ENCODE results near the gene ECE1. TPM values are rescaled to one million over a fixed set of nuclear protein-coding genes. Genes with fewer than 3 reads are reported as not detected.

The ECE1 gene
- total and polyA plus RNA-seq, 7 experiments from 2014 or later: 21.3 to 97.4 (median 71.2) TPM

DNA sequence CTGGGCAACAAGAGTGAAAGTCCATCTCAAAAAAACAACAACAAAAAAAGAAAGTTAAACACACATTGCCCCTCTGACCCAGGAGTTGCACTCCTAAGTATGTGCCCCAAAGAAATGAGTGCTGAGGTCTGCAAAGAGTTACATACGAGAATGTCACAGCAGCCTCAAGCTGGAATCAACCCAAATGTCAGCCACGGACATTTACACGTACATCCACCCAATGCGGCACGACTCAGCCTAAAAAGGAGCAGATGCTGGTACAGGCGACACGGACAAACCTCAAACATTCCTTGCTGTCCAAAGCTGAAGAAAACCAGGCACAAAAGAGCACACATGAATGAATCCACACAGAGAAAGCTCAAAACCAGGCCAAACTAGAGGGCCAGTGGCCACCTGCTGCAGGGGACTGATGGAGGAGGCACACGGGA is 46.8 kb upstream of the ECE1 start:
- DNase-seq (no peak), ATAC-seq (no peak)
- no peaks in the 10 kb centered on the region for H3K9me3 Mint-ChIP-seq
- peaks cover 33 to 79% of the 10 kb centered on the region in 2 donors for H3K4me1 ChIP-seq (ENCODE audit: control insufficient read depth in 2 of 2, insufficient read depth in 2 of 2, low read length in 2 of 2)
- no peaks in the 10 kb centered on the region for H3K9me3 ChIP-seq (ENCODE audit: control insufficient read depth in 2 of 3, low read length in 3 of 3)
- no peak overlapping the region for H3K4me3 ChIP-seq (ENCODE audit: low read length)
- H3K27ac ChIP-seq (ENCODE audit: low read depth, low read length): no peak overlapping the region
- peak overlapping the region in 3 of 10 donors; percentile 30 to 59 (median 46) for H3K4me3 Mint-ChIP-seq
- H3K36me3 ChIP-seq (ENCODE audit: control insufficient read depth in 2 of 3, insufficient read depth in 3 of 3, low read length in 3 of 3): peaks cover 0 to 6% (median 0%) of the 10 kb centered on the region in 3 experiments
- POLR2A ChIA-PET: interaction anchor here (0.8 to 11.2 kb wide), 8 partner anchors 7 to 67 kb away, joined by 3 to 148 read pairs (median 7); partner anchors contain the start of gene ECE1
- intact Hi-C loops (cut with micrococcal nuclease): no loop called here
- no peaks in the 10 kb centered on the region for H3K27me3 Mint-ChIP-seq
- H3K27me3 ChIP-seq (ENCODE audit: control insufficient read depth in 2 of 2, insufficient read depth in 2 of 2, low read length in 2 of 2): no peaks in the 10 kb centered on the region
- peak overlapping the region in 5 of 9 donors; percentile 32 to 99 (median 90) for H3K27ac Mint-ChIP-seq
- H3K4me1 Mint-ChIP-seq: peaks cover 59 to 96% (median 89%) of the 10 kb centered on the region in 7 donors
- CTCF ChIA-PET: interaction anchor here (0.8 to 8.1 kb wide), 12 partner anchors 8 to 82 kb away, joined by 3 to 58 read pairs (median 7); partner anchors contain the start of gene ECE1
- peaks cover 0 to 7% (median 0%) of the 10 kb centered on the region in 5 donors for H3K36me3 Mint-ChIP-seq

DNA sequence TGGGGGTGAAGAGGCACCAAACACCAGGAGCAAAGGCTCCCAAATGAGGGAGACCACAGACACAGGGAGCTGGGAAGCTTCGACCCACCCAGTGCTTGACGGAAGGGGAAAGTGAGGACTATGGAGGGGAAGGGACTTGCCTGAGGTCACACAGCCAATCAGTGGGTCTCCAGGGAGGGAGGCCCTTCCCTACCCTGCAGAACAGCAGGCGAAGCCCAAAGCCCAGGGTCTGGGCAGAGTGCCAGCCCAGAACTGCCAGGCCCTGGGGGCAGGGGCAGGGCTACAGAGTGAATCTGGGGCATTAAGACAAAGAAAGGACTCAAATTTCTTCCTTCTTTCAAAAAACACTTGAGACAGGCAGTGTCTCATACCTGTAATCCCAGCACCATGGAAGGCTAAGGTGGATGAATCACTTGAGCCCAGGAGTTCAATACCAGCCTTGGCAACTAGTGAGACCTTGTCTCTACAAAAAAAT is 45.5 kb upstream of the ECE1 start:
- peak overlapping the region; percentile 74 for H3K4me3 ChIP-seq (ENCODE audit: low read length)
- Mint-ChIP-seq H3K9me3 (no peaks in the 10 kb centered on the region), H3K36me3 (peaks cover 0 to 6% (median 0%) of the 10 kb centered on the region in 5 donors), H3K27me3 (no peaks in the 10 kb centered on the region), H3K4me3 (peak overlapping the region in 9 of 10 donors; percentile 59 to 97 (median 91)), H3K4me1 (peaks cover 51 to 96% (median 87%) of the 10 kb centered on the region in 7 donors), H3K27ac (peak overlapping the region; percentile 72 to 99 (median 97))
- ATAC-seq (no peak), DNase-seq (no peak)
- no peaks in the 10 kb centered on the region for H3K27me3 ChIP-seq (ENCODE audit: control insufficient read depth in 2 of 2, insufficient read depth in 2 of 2, low read length in 2 of 2)
- peaks cover 0 to 6% (median 0%) of the 10 kb centered on the region in 3 experiments for H3K36me3 ChIP-seq (ENCODE audit: control insufficient read depth in 2 of 3, insufficient read depth in 3 of 3, low read length in 3 of 3)
- CTCF ChIA-PET: interaction anchor here (0.7 to 8.1 kb wide), 8 partner anchors 9 to 81 kb away, joined by 4 to 58 read pairs (median 14); partner anchors contain the start of gene ECE1
- peaks cover 33 to 75% of the 10 kb centered on the region in 2 donors for H3K4me1 ChIP-seq (ENCODE audit: control insufficient read depth in 2 of 2, insufficient read depth in 2 of 2, low read length in 2 of 2)
- H3K27ac ChIP-seq (ENCODE audit: low read depth, low read length): peak overlapping the region; percentile 81
- intact Hi-C loops (cut with micrococcal nuclease): loop anchor here in 1 of 2 donors (2.0 kb wide), 1 partner anchor 33 kb away; no protein-coding TSS in a partner anchor
- POLR2A ChIA-PET: interaction anchor here (2.0 to 11.2 kb wide), 4 partner anchors 8 to 66 kb away, joined by 9 to 148 read pairs (median 64); partner anchors contain the start of gene ECE1
- no peaks in the 10 kb centered on the region for H3K9me3 ChIP-seq (ENCODE audit: control insufficient read depth in 2 of 3, low read length in 3 of 3)

DNA sequence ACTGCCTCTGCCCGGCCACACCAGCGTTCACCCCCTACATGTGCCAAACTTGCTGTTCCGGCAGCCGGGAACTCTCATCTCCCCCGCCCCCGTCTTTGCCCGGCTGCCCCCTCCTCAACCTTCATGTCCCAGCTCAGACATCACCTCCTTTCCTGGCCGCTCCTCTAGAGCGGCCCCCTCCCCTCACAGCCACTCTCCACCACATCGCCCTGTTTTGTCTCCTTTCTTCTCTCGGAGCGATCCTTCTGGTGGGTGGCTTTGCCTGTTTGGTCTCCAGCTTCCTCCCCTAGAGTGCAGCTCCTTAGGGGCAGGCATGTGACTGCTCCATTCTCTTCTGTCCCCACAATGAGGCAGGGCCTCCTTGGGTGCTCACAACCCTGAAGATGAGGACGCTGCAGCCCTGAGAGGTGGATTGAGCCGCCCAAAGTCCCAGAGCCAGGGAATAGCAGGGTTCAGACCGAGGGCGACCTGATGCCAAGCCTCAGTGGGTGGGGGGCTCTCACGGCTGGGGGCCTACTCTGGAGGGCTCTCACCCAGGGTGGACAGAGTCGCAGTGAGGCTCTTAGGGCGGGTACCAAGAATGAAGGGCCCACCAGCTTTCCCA is 44.9 kb upstream of the ECE1 start:
- CTCF ChIA-PET: interaction anchor here (0.7 to 8.1 kb wide), 11 partner anchors 10 to 80 kb away, joined by 3 to 58 read pairs (median 7); partner anchors contain the start of gene ECE1
- ATAC-seq: no peak
- intact Hi-C loops (cut with micrococcal nuclease): loop anchor here in 1 of 2 donors (2.0 kb wide), 1 partner anchor 34 kb away; no protein-coding TSS in a partner anchor

DNA sequence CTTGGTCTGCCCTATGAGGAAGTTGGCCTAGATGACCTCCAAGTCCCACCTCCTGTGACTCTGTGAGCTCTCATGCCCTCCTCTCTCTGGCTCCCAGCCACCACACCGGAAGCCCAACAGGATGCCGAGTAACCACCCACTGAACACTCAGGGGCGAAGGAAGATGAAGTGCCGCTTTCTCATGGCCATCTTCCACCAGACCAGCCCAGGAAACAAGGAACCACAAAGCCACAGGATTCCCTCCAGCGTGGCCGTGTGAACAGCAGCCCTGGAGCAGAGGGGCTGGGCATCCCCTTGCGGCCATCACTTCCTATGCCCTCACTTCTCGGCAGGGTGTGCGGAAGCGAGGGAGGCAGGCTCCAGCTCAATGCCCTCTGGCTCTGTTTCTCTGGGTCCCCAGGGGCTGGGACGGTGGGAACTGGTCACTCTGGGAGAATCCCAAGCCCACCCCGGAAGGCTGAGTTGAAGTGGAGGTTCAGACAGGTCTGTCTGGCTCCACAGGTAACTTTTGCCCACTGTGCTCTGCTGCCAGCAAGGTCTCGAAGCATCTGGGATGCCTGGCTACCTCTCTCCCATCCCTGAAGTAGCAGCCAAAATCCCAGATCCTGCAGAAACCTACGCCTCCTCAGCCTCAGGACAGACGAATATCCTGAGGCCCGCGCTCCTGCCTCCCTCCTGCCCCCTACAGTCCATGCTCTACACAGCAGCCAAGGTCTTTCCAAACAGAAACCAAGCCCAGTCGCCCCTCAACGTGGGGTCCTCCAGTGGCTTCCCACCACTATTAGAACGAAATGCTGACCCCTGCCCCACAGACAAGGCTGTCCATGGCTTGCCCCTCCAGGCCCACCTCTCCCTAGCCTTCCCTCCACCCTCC is 44.2 kb upstream of the ECE1 start:
- peaks cover 41 to 78% of the 10 kb centered on the region in 2 donors for H3K4me1 ChIP-seq (ENCODE audit: control insufficient read depth in 2 of 2, insufficient read depth in 2 of 2, low read length in 2 of 2)
- peak overlapping the region; percentile 74 for H3K4me3 ChIP-seq (ENCODE audit: low read length)
- DNase-seq: peak; percentile 58 to 84 (median 76)
- H3K9me3 Mint-ChIP-seq: no peaks in the 10 kb centered on the region
- peak overlapping the region; percentile 92 to 99 (median 97) for H3K27ac Mint-ChIP-seq
- peak; percentile 88 for ATAC-seq
- POLR2A ChIA-PET: interaction anchor here (0.9 to 11.2 kb wide), 11 partner anchors 10 to 64 kb away, joined by 3 to 148 read pairs (median 9); partner anchors contain the start of gene ECE1
- H3K27ac ChIP-seq (ENCODE audit: low read depth, low read length): peak overlapping the region; percentile 81
- no peaks in the 10 kb centered on the region for H3K9me3 ChIP-seq (ENCODE audit: control insufficient read depth in 2 of 3, low read length in 3 of 3)
- peaks cover 55 to 95% (median 85%) of the 10 kb centered on the region in 7 donors for H3K4me1 Mint-ChIP-seq
- CTCF ChIA-PET: interaction anchor here (0.6 to 8.1 kb wide), 14 partner anchors 10 to 770 kb away, joined by 3 to 58 read pairs (median 6); partner anchors contain the start of gene ECE1
- H3K36me3 ChIP-seq (ENCODE audit: control insufficient read depth in 2 of 3, insufficient read depth in 3 of 3, low read length in 3 of 3): no peaks in the 10 kb centered on the region
- H3K36me3 Mint-ChIP-seq: peaks cover 0 to 6% (median 3%) of the 10 kb centered on the region in 5 donors
- peak overlapping the region; percentile 82 to 97 (median 91) for H3K4me3 Mint-ChIP-seq
- no peaks in the 10 kb centered on the region for H3K27me3 ChIP-seq (ENCODE audit: control insufficient read depth in 2 of 2, insufficient read depth in 2 of 2, low read length in 2 of 2)
- intact Hi-C loops (cut with micrococcal nuclease): loop anchor here (1.0 to 2.0 kb wide), 9 partner anchors 9 to 102 kb away; no protein-coding TSS in a partner anchor
- no peaks in the 10 kb centered on the region for H3K27me3 Mint-ChIP-seq

More for the DNA sequence above, 44.9 kb upstream of the ECE1 start:
- Histone ChIP-seq H3K4me3 (ENCODE audit: low read length) (peak overlapping the region; percentile 74), H3K9me3 (ENCODE audit: control insufficient read depth in 2 of 3, low read length in 3 of 3) (no peaks in the 10 kb centered on the region), H3K27ac (ENCODE audit: low read depth, low read length) (peak overlapping the region; percentile 81), H3K36me3 (ENCODE audit: control insufficient read depth in 2 of 3, insufficient read depth in 3 of 3, low read length in 3 of 3) (peaks cover 0 to 6% (median 0%) of the 10 kb centered on the region in 3 experiments), H3K27me3 (ENCODE audit: control insufficient read depth in 2 of 2, insufficient read depth in 2 of 2, low read length in 2 of 2) (no peaks in the 10 kb centered on the region), H3K4me1 (ENCODE audit: control insufficient read depth in 2 of 2, insufficient read depth in 2 of 2, low read length in 2 of 2) (peaks cover 34 to 78% of the 10 kb centered on the region in 2 donors)
- Mint-ChIP-seq H3K9me3 (no peaks in the 10 kb centered on the region), H3K36me3 (peaks cover 0 to 6% (median 0%) of the 10 kb centered on the region in 5 donors), H3K4me3 (peak overlapping the region; percentile 82 to 97 (median 91)), H3K4me1 (peaks cover 56 to 96% (median 87%) of the 10 kb centered on the region in 7 donors), H3K27me3 (no peaks in the 10 kb centered on the region), H3K27ac (peak overlapping the region; percentile 92 to 99 (median 97))
- no peak for DNase-seq
- POLR2A ChIA-PET: interaction anchor here (2.8 to 11.2 kb wide), 6 partner anchors 9 to 65 kb away, joined by 9 to 148 read pairs (median 32); partner anchors contain the start of gene ECE1

DNA sequence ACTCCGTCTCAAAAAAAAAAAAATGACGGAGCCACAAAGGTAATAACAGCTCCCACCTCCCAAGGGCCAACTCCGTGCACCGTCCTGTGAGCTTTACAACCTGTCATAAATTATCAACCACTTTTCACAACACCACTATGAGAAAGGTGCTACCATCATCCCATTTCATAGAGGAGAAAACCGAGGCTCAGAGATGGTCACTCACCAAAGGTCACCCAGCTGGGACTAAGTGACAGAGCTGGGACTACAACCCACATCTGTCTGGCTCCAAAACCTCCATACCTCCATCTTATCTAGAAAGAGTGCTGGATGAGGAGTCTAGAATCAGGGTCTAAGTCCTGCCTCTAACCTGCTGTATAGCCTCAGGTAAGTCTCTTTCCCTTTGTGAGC is 43.6 kb upstream of the ECE1 start:
- H3K4me3 ChIP-seq (ENCODE audit: low read length): peak overlapping the region; percentile 74

More for the DNA sequence above, 43.6 kb upstream of the ECE1 start:
- H3K27ac Mint-ChIP-seq: peak overlapping the region; percentile 92 to 99 (median 97)
- no peaks in the 10 kb centered on the region for H3K36me3 ChIP-seq (ENCODE audit: control insufficient read depth in 2 of 3, insufficient read depth in 3 of 3, low read length in 3 of 3)
- intact Hi-C loops (cut with micrococcal nuclease): loop anchor here (1.0 to 2.0 kb wide), 9 partner anchors 9 to 102 kb away; no protein-coding TSS in a partner anchor
- peaks cover 0 to 7% (median 3%) of the 10 kb centered on the region in 5 donors for H3K36me3 Mint-ChIP-seq
- DNase-seq (no peak), ATAC-seq (no peak)
- no peaks in the 10 kb centered on the region for H3K27me3 Mint-ChIP-seq
- no peaks in the 10 kb centered on the region for H3K27me3 ChIP-seq (ENCODE audit: control insufficient read depth in 2 of 2, insufficient read depth in 2 of 2, low read length in 2 of 2)
- H3K4me1 Mint-ChIP-seq: peaks cover 57 to 95% (median 84%) of the 10 kb centered on the region in 7 donors
- no peaks in the 10 kb centered on the region for H3K9me3 Mint-ChIP-seq
- no peaks in the 10 kb centered on the region for H3K9me3 ChIP-seq (ENCODE audit: control insufficient read depth in 2 of 3, low read length in 3 of 3)
- ChIA-PET POLR2A (interaction anchor here (0.9 to 11.2 kb wide), 11 partner anchors 9 to 64 kb away, joined by 3 to 148 read pairs (median 9); partner anchors contain the start of gene ECE1), CTCF (interaction anchor here (0.6 to 8.1 kb wide), 11 partner anchors 9 to 770 kb away, joined by 3 to 58 read pairs (median 9); partner anchors contain the start of gene ECE1)
- H3K4me3 Mint-ChIP-seq: peak overlapping the region; percentile 82 to 97 (median 91)
- peaks cover 45 to 80% of the 10 kb centered on the region in 2 donors for H3K4me1 ChIP-seq (ENCODE audit: control insufficient read depth in 2 of 2, insufficient read depth in 2 of 2, low read length in 2 of 2)
- peak overlapping the region; percentile 81 for H3K27ac ChIP-seq (ENCODE audit: low read depth, low read length)

All from naive thymus-derived CD4-positive, alpha-beta T cell (primary cell).